H9 (cell line): ENCODE measurements around the gene ZNF77. TPM values are rescaled to one million over a fixed set of nuclear protein-coding genes. Genes with fewer than 3 reads are reported as not detected.

Source experiments
- DNase-seq: peaks from one replicate; pipeline ENCODE4 v3.0.0-alpha.2; 2017
- H2AFZ ChIP-seq: one replicate; pipeline ENCODE4 v1.6.1; 2013; ENCODE audit warnings: mild to moderate bottlenecking, low read length, control low read depth, moderate library complexity
- H2AK5ac ChIP-seq: 2 replicates; pipeline ENCODE4 v1.6.1; 2013; ENCODE audit warnings: low read length, control low read depth, mixed read lengths; ENCODE audit not compliant: insufficient read length
- H2BK120ac ChIP-seq: one replicate; pipeline ENCODE4 v1.6.1; 2013; ENCODE audit warnings: low read depth, mild to moderate bottlenecking, low read length, control low read depth, inconsistent platforms; ENCODE audit not compliant: poor library complexity, severe bottlenecking
- H2BK12ac ChIP-seq: 2 replicates; pipeline ENCODE4 v1.6.1; 2013; ENCODE audit warnings: low read length, control low read depth, mixed read lengths, low read depth; ENCODE audit not compliant: insufficient read length
- H2BK15ac ChIP-seq: 2 replicates; pipeline ENCODE4 v1.6.1; 2013; ENCODE audit warnings: low read depth, low read length, control low read depth
- H2BK20ac ChIP-seq: one replicate; pipeline ENCODE4 v1.6.1; 2013; ENCODE audit warnings: low read depth, mild to moderate bottlenecking, low read length, control low read depth, inconsistent platforms; ENCODE audit not compliant: poor library complexity, severe bottlenecking
- H2BK5ac ChIP-seq: 2 replicates; pipeline ENCODE4 v1.6.1; 2013; ENCODE audit warnings: low read length, control low read depth, mixed read lengths; ENCODE audit not compliant: insufficient read length
- H3K14ac ChIP-seq: 2 replicates; pipeline ENCODE4 v1.6.1; 2013; ENCODE audit warnings: low read length, control low read depth; ENCODE audit not compliant: insufficient read depth
- H3K18ac ChIP-seq: 2 replicates; pipeline ENCODE4 v1.6.1; 2013; ENCODE audit warnings: low read depth, mild to moderate bottlenecking, mixed read lengths, low read length, control low read depth; ENCODE audit not compliant: insufficient read length
- H3K23ac ChIP-seq: 2 replicates; pipeline ENCODE4 v1.6.1; 2013; ENCODE audit warnings: low read length, control low read depth, mixed read lengths, low read depth; ENCODE audit not compliant: insufficient read length
- H3K23me2 ChIP-seq: 2 replicates; pipeline ENCODE4 v1.6.1; 2013; ENCODE audit warnings: low read depth, mild to moderate bottlenecking, mixed read lengths, low read length, control low read depth; ENCODE audit not compliant: insufficient read length, poor library complexity, severe bottlenecking
- H3K27ac ChIP-seq: 2 replicates; pipeline ENCODE4 v1.5.1; 2013; ENCODE audit warnings: low read length, control low read depth, mixed read lengths, low read depth; ENCODE audit not compliant: insufficient read length
- H3K27me3 ChIP-seq: 2 replicates; pipeline ENCODE4 v1.6.1; 2013; ENCODE audit warnings: low read length, control low read depth, inconsistent platforms; ENCODE audit not compliant: insufficient read depth
- H3K4ac ChIP-seq: 2 replicates; pipeline ENCODE4 v1.6.1; 2013; ENCODE audit warnings: low read depth, mild to moderate bottlenecking, control low read depth, inconsistent platforms, low read length, moderate library complexity
- H3K4me1 ChIP-seq: 2 replicates; pipeline ENCODE4 v1.6.1; 2013; ENCODE audit warnings: low read length, control low read depth, inconsistent platforms; ENCODE audit not compliant: insufficient read depth
- H3K4me2 ChIP-seq: 2 replicates; pipeline ENCODE4 v1.6.1; 2013; ENCODE audit warnings: low read length, control low read depth, mixed read lengths; ENCODE audit not compliant: insufficient read length, insufficient read depth
- H3K56ac ChIP-seq: 2 replicates; pipeline ENCODE4 v1.6.1; 2013; ENCODE audit warnings: low read depth, mild to moderate bottlenecking, mixed read lengths, low read length, control low read depth; ENCODE audit not compliant: insufficient read length
- H3K79me1 ChIP-seq: 2 replicates; pipeline ENCODE4 v1.6.1; 2013; ENCODE audit warnings: low read depth, mild to moderate bottlenecking, moderate library complexity, low read length, control low read depth, inconsistent platforms; ENCODE audit not compliant: insufficient read depth, poor library complexity, severe bottlenecking
- H3K79me2 ChIP-seq: 2 replicates; pipeline ENCODE4 v1.6.1; 2013; ENCODE audit warnings: low read length, control low read depth, inconsistent platforms; ENCODE audit not compliant: insufficient read depth
- H3K9ac ChIP-seq: 2 replicates; pipeline ENCODE4 v1.6.1; 2013; ENCODE audit warnings: low read length, control low read depth, mixed read lengths; ENCODE audit not compliant: insufficient read length; ENCODE audit errors: extremely low read depth
- H3K9me3 ChIP-seq: one replicate; pipeline ENCODE4 v1.6.1; 2013; ENCODE audit warnings: low read depth, low read length, inconsistent platforms; ENCODE audit not compliant: control insufficient read depth
- H3T11ph ChIP-seq: one replicate; pipeline ENCODE4 v1.6.1; 2013; ENCODE audit warnings: mild to moderate bottlenecking, low read length, control low read depth, inconsistent platforms
- H4K20me1 ChIP-seq: one replicate; pipeline ENCODE4 v1.6.1; 2013; ENCODE audit not compliant: control insufficient read depth, insufficient read length, insufficient read depth
- H4K5ac ChIP-seq: 2 replicates; pipeline ENCODE4 v1.6.1; 2013; ENCODE audit warnings: low read depth, mild to moderate bottlenecking, mixed read lengths, low read length, control low read depth; ENCODE audit not compliant: insufficient read length
- H4K8ac ChIP-seq: replicated peaks from 2 replicates; pipeline ENCODE4 v1.6.1; 2013; ENCODE audit warnings: low read length, control low read depth, mixed read lengths, low read depth; ENCODE audit not compliant: insufficient read length
- H4K91ac ChIP-seq: 2 replicates; pipeline ENCODE4 v1.6.1; 2013; ENCODE audit warnings: low read depth, mild to moderate bottlenecking, moderate library complexity, mixed read lengths, low read length, control low read depth; ENCODE audit not compliant: insufficient read length
- H3K27ac Mint-ChIP-seq, 3 experiments: 2 replicates in 2 of 3; 3 replicates in 1 of 3; pipeline ENCODE4 v1.8.0; 2020 to 2021; ENCODE audit warnings: mixed read lengths in 3 of 3, mild to moderate bottlenecking in 1 of 3, moderate library complexity in 1 of 3
- H3K27me3 Mint-ChIP-seq: 2 replicates; pipeline ENCODE4 v1.8.0; 2021; ENCODE audit warnings: low read depth, mild to moderate bottlenecking, moderate library complexity, mixed read lengths
- H3K36me3 Mint-ChIP-seq, 3 experiments: 2 replicates in 2 of 3; 3 replicates in 1 of 3; pipeline ENCODE4 v1.8.0; 2020 to 2021; ENCODE audit warnings: low read depth in 3 of 3, mixed read lengths in 3 of 3; ENCODE audit not compliant: insufficient read depth in 1 of 3
- H3K4me1 Mint-ChIP-seq, 2 experiments: 2 replicates each; pipeline ENCODE4 v1.8.0; 2020; ENCODE audit warnings: mixed read lengths in 2 of 2
- H3K4me3 Mint-ChIP-seq, 2 experiments: 2 replicates in 1 of 2; 3 replicates in 1 of 2; pipeline ENCODE4 v1.8.0; 2020 to 2021; ENCODE audit warnings: mild to moderate bottlenecking in 2 of 2, mixed read lengths in 2 of 2, moderate library complexity in 1 of 2
- H3K9me3 Mint-ChIP-seq, 2 experiments: 2 replicates in 1 of 2; 3 replicates in 1 of 2; pipeline ENCODE4 v1.8.0; 2020; ENCODE audit warnings: mild to moderate bottlenecking in 2 of 2, mixed read lengths in 2 of 2, moderate library complexity in 1 of 2
- WGBS: extraction: QIAGEN DNeasy Blood & Tissue Kit; methylation state at CpG from one replicate; pipeline ENCODE4 v1.1.7; 2013; ENCODE audit warnings: missing lambda C conversion rate, low lambda C conversion rate, mixed read lengths; ENCODE audit not compliant: insufficient read length; ENCODE audit errors: extremely low coverage; 5-methylcytosine and 5-hydroxymethylcytosine counted together
- total RNA-seq: library from RNA; stranded (reverse); gene quantifications from 2 replicates; pipeline ENCODE4 v1.2.1, GENCODE V29; 2021
- TF ChIP-seq, protein P1 (sequence below): fragments of 200-600 bp; sonication (generic); conservative IDR thresholded peaks from 3 replicates; pipeline ENCODE4 v1.8.0; 2021; ENCODE audit warnings: antibody characterized with exemption, mild to moderate bottlenecking

Gene ZNF77
- total RNA-seq, 1 experiment from 2014 or later: 4.6 TPM

DNA sequence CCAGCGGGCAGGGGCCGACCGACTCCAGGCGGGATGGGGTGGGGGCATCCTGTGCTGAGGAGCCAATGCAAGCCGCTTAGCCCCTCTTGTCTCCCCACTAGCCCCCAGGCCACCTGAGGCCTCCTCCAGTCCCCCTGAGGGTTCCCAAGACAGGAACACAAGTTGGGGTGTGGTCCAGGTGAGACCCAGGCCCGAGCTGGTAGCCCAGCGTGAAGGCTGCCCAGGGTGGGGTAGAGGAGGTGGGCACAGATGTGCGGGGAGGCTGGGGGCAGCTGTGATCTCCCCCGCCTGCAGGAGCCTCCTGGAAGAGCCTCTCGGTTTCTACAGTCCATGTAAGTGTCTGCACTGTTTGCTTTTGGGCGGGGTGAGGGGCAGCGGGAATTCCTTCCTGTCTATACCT, 43.0 kb upstream of the ZNF77 start:
- Mint-ChIP-seq H3K27me3 (peaks cover 69% of the 10 kb centered on the region), H3K9me3 (no peaks in the 10 kb centered on the region), H3K27ac (no peak overlapping the region), H3K4me3 (no peak overlapping the region), H3K36me3 (no peaks in the 10 kb centered on the region), H3K4me1 (peaks cover 17 to 37% of the 10 kb centered on the region in 2 experiments)
- H3K79me1 ChIP-seq: no peaks in the 10 kb centered on the region
- peak overlapping the region; percentile 13 for H2BK12ac ChIP-seq
- H3T11ph ChIP-seq: peak overlapping the region; percentile 2
- H2AK5ac ChIP-seq: no peak overlapping the region
- no peak overlapping the region for H3K23ac ChIP-seq
- peak overlapping the region; percentile 74 for H3K18ac ChIP-seq
- H4K20me1 ChIP-seq: no peaks in the 10 kb centered on the region
- H4K8ac ChIP-seq: no peak overlapping the region
- H3K4me2 ChIP-seq: no peak overlapping the region
- H2BK120ac ChIP-seq: no peak overlapping the region
- H3K79me2 ChIP-seq: no peaks in the 10 kb centered on the region
- H2BK15ac ChIP-seq: no peak overlapping the region
- no peak overlapping the region for H3K27ac ChIP-seq
- no peak overlapping the region for H4K5ac ChIP-seq
- no peak for DNase-seq
- H3K14ac ChIP-seq: peak overlapping the region; percentile 16
- H3K4me1 ChIP-seq: peaks cover 3% of the 10 kb centered on the region; the same call in 1 of the 2 replicates
- H3K23me2 ChIP-seq: no peaks in the 10 kb centered on the region
- TF ChIP-seq, protein P1, sequence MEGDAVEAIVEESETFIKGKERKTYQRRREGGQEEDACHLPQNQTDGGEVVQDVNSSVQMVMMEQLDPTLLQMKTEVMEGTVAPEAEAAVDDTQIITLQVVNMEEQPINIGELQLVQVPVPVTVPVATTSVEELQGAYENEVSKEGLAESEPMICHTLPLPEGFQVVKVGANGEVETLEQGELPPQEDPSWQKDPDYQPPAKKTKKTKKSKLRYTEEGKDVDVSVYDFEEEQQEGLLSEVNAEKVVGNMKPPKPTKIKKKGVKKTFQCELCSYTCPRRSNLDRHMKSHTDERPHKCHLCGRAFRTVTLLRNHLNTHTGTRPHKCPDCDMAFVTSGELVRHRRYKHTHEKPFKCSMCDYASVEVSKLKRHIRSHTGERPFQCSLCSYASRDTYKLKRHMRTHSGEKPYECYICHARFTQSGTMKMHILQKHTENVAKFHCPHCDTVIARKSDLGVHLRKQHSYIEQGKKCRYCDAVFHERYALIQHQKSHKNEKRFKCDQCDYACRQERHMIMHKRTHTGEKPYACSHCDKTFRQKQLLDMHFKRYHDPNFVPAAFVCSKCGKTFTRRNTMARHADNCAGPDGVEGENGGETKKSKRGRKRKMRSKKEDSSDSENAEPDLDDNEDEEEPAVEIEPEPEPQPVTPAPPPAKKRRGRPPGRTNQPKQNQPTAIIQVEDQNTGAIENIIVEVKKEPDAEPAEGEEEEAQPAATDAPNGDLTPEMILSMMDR: no peak
- no peak overlapping the region for H4K91ac ChIP-seq
- H3K4ac ChIP-seq: no peak overlapping the region
- no peak overlapping the region for H3K9ac ChIP-seq
- H3K9me3 ChIP-seq: no peaks in the 10 kb centered on the region
- H3K27me3 ChIP-seq: no peaks in the 10 kb centered on the region
- H2BK5ac ChIP-seq: no peak overlapping the region
- H2AFZ ChIP-seq: no peak overlapping the region
- no CpG with 5 or more reads among the region's 12 CpGs for WGBS
- H2BK20ac ChIP-seq: no peak overlapping the region
- H3K56ac ChIP-seq: no peak overlapping the region
